H9 (cell line): Measurements from ENCODE around the gene PRPF40A. TPM values are rescaled to one million over a fixed set of nuclear protein-coding genes. Genes with fewer than 3 reads are reported as not detected.

Source experiments
- DNase-seq: peaks from one replicate; pipeline ENCODE4 v3.0.0-alpha.2; 2017
- H2AFZ ChIP-seq: one replicate; pipeline ENCODE4 v1.6.1; 2013; ENCODE audit warnings: mild to moderate bottlenecking, low read length, control low read depth, moderate library complexity
- H2AK5ac ChIP-seq: 2 replicates; pipeline ENCODE4 v1.6.1; 2013; ENCODE audit warnings: low read length, control low read depth, mixed read lengths; ENCODE audit not compliant: insufficient read length
- H2BK120ac ChIP-seq: one replicate; pipeline ENCODE4 v1.6.1; 2013; ENCODE audit warnings: low read depth, mild to moderate bottlenecking, low read length, control low read depth, inconsistent platforms; ENCODE audit not compliant: poor library complexity, severe bottlenecking
- H2BK12ac ChIP-seq: 2 replicates; pipeline ENCODE4 v1.6.1; 2013; ENCODE audit warnings: low read length, control low read depth, mixed read lengths, low read depth; ENCODE audit not compliant: insufficient read length
- H2BK15ac ChIP-seq: 2 replicates; pipeline ENCODE4 v1.6.1; 2013; ENCODE audit warnings: low read depth, low read length, control low read depth
- H2BK20ac ChIP-seq: one replicate; pipeline ENCODE4 v1.6.1; 2013; ENCODE audit warnings: low read depth, mild to moderate bottlenecking, low read length, control low read depth, inconsistent platforms; ENCODE audit not compliant: poor library complexity, severe bottlenecking
- H2BK5ac ChIP-seq: 2 replicates; pipeline ENCODE4 v1.6.1; 2013; ENCODE audit warnings: low read length, control low read depth, mixed read lengths; ENCODE audit not compliant: insufficient read length
- H3K14ac ChIP-seq: 2 replicates; pipeline ENCODE4 v1.6.1; 2013; ENCODE audit warnings: low read length, control low read depth; ENCODE audit not compliant: insufficient read depth
- H3K18ac ChIP-seq: 2 replicates; pipeline ENCODE4 v1.6.1; 2013; ENCODE audit warnings: low read depth, mild to moderate bottlenecking, mixed read lengths, low read length, control low read depth; ENCODE audit not compliant: insufficient read length
- H3K23ac ChIP-seq: 2 replicates; pipeline ENCODE4 v1.6.1; 2013; ENCODE audit warnings: low read length, control low read depth, mixed read lengths, low read depth; ENCODE audit not compliant: insufficient read length
- H3K23me2 ChIP-seq: 2 replicates; pipeline ENCODE4 v1.6.1; 2013; ENCODE audit warnings: low read depth, mild to moderate bottlenecking, mixed read lengths, low read length, control low read depth; ENCODE audit not compliant: insufficient read length, poor library complexity, severe bottlenecking
- H3K27ac ChIP-seq: 2 replicates; pipeline ENCODE4 v1.5.1; 2013; ENCODE audit warnings: low read length, control low read depth, mixed read lengths, low read depth; ENCODE audit not compliant: insufficient read length
- H3K27me3 ChIP-seq: 2 replicates; pipeline ENCODE4 v1.6.1; 2013; ENCODE audit warnings: low read length, control low read depth, inconsistent platforms; ENCODE audit not compliant: insufficient read depth
- H3K4ac ChIP-seq: 2 replicates; pipeline ENCODE4 v1.6.1; 2013; ENCODE audit warnings: low read depth, mild to moderate bottlenecking, control low read depth, inconsistent platforms, low read length, moderate library complexity
- H3K4me1 ChIP-seq: 2 replicates; pipeline ENCODE4 v1.6.1; 2013; ENCODE audit warnings: low read length, control low read depth, inconsistent platforms; ENCODE audit not compliant: insufficient read depth
- H3K4me2 ChIP-seq: 2 replicates; pipeline ENCODE4 v1.6.1; 2013; ENCODE audit warnings: low read length, control low read depth, mixed read lengths; ENCODE audit not compliant: insufficient read length, insufficient read depth
- H3K56ac ChIP-seq: 2 replicates; pipeline ENCODE4 v1.6.1; 2013; ENCODE audit warnings: low read depth, mild to moderate bottlenecking, mixed read lengths, low read length, control low read depth; ENCODE audit not compliant: insufficient read length
- H3K79me1 ChIP-seq: 2 replicates; pipeline ENCODE4 v1.6.1; 2013; ENCODE audit warnings: low read depth, mild to moderate bottlenecking, moderate library complexity, low read length, control low read depth, inconsistent platforms; ENCODE audit not compliant: insufficient read depth, poor library complexity, severe bottlenecking
- H3K79me2 ChIP-seq: 2 replicates; pipeline ENCODE4 v1.6.1; 2013; ENCODE audit warnings: low read length, control low read depth, inconsistent platforms; ENCODE audit not compliant: insufficient read depth
- H3K9ac ChIP-seq: 2 replicates; pipeline ENCODE4 v1.6.1; 2013; ENCODE audit warnings: low read length, control low read depth, mixed read lengths; ENCODE audit not compliant: insufficient read length; ENCODE audit errors: extremely low read depth
- H3K9me3 ChIP-seq: one replicate; pipeline ENCODE4 v1.6.1; 2013; ENCODE audit warnings: low read depth, low read length, inconsistent platforms; ENCODE audit not compliant: control insufficient read depth
- H3T11ph ChIP-seq: one replicate; pipeline ENCODE4 v1.6.1; 2013; ENCODE audit warnings: mild to moderate bottlenecking, low read length, control low read depth, inconsistent platforms
- H4K20me1 ChIP-seq: one replicate; pipeline ENCODE4 v1.6.1; 2013; ENCODE audit not compliant: control insufficient read depth, insufficient read length, insufficient read depth
- H4K5ac ChIP-seq: 2 replicates; pipeline ENCODE4 v1.6.1; 2013; ENCODE audit warnings: low read depth, mild to moderate bottlenecking, mixed read lengths, low read length, control low read depth; ENCODE audit not compliant: insufficient read length
- H4K8ac ChIP-seq: replicated peaks from 2 replicates; pipeline ENCODE4 v1.6.1; 2013; ENCODE audit warnings: low read length, control low read depth, mixed read lengths, low read depth; ENCODE audit not compliant: insufficient read length
- H4K91ac ChIP-seq: 2 replicates; pipeline ENCODE4 v1.6.1; 2013; ENCODE audit warnings: low read depth, mild to moderate bottlenecking, moderate library complexity, mixed read lengths, low read length, control low read depth; ENCODE audit not compliant: insufficient read length
- H3K27ac Mint-ChIP-seq, 3 experiments: 2 replicates in 2 of 3; 3 replicates in 1 of 3; pipeline ENCODE4 v1.8.0; 2020 to 2021; ENCODE audit warnings: mixed read lengths in 3 of 3, mild to moderate bottlenecking in 1 of 3, moderate library complexity in 1 of 3
- H3K27me3 Mint-ChIP-seq: 2 replicates; pipeline ENCODE4 v1.8.0; 2021; ENCODE audit warnings: low read depth, mild to moderate bottlenecking, moderate library complexity, mixed read lengths
- H3K36me3 Mint-ChIP-seq, 3 experiments: 2 replicates in 2 of 3; 3 replicates in 1 of 3; pipeline ENCODE4 v1.8.0; 2020 to 2021; ENCODE audit warnings: low read depth in 3 of 3, mixed read lengths in 3 of 3; ENCODE audit not compliant: insufficient read depth in 1 of 3
- H3K4me1 Mint-ChIP-seq, 2 experiments: 2 replicates each; pipeline ENCODE4 v1.8.0; 2020; ENCODE audit warnings: mixed read lengths in 2 of 2
- H3K4me3 Mint-ChIP-seq, 2 experiments: 2 replicates in 1 of 2; 3 replicates in 1 of 2; pipeline ENCODE4 v1.8.0; 2020 to 2021; ENCODE audit warnings: mild to moderate bottlenecking in 2 of 2, mixed read lengths in 2 of 2, moderate library complexity in 1 of 2
- H3K9me3 Mint-ChIP-seq, 2 experiments: 2 replicates in 1 of 2; 3 replicates in 1 of 2; pipeline ENCODE4 v1.8.0; 2020; ENCODE audit warnings: mild to moderate bottlenecking in 2 of 2, mixed read lengths in 2 of 2, moderate library complexity in 1 of 2
- WGBS: extraction: QIAGEN DNeasy Blood & Tissue Kit; methylation state at CpG from one replicate; pipeline ENCODE4 v1.1.7; 2013; ENCODE audit warnings: missing lambda C conversion rate, low lambda C conversion rate, mixed read lengths; ENCODE audit not compliant: insufficient read length; ENCODE audit errors: extremely low coverage; 5-methylcytosine and 5-hydroxymethylcytosine counted together
- total RNA-seq: library from RNA; stranded (reverse); gene quantifications from 2 replicates; pipeline ENCODE4 v1.2.1, GENCODE V29; 2021
- TF ChIP-seq, protein P1 (sequence below): fragments of 200-600 bp; sonication (generic); conservative IDR thresholded peaks from 3 replicates; pipeline ENCODE4 v1.8.0; 2021; ENCODE audit warnings: antibody characterized with exemption, mild to moderate bottlenecking

Gene PRPF40A
- total RNA-seq, 1 experiment from 2014 or later, result 158 TPM

DNA sequence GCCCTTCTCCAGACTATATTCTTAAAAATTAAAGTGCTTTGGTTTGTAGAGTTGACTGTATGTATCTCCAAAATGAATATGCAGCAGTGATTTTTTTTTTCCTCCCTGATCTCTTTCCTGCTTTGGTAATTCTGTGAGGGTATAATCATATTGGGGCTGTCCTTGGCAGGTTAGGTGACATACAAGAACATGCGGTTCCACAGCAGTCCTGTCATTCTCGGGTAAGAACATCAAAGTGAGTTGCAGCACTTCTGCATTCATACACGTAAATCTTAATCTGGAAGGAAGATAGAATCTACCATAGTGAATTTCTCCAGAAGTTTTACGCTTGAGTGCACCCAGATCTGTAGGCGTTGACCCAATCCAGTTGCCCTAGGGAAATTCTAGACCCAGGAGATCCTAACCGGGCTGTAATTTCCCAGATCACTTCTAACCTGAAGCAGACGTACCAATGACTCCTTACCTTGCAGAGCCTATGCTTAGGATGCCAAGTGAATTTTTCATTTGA, 109.4 kb downstream of the PRPF40A start:
- H4K5ac ChIP-seq, result no peak overlapping the region
- H3K14ac ChIP-seq, result no peak overlapping the region
- H3K4me1 Mint-ChIP-seq, result peaks cover 0 to 1% of the 10 kb centered on the region in 2 experiments; a peak in 1 of 4 replicates
- no peak overlapping the region for H2BK120ac ChIP-seq
- H3K79me2 ChIP-seq, result no peaks in the 10 kb centered on the region
- no peak overlapping the region for H3K27ac ChIP-seq
- no peaks in the 10 kb centered on the region for H3K27me3 Mint-ChIP-seq
- no peak overlapping the region for H2AFZ ChIP-seq
- peaks cover 4 to 19% (median 13%) of the 10 kb centered on the region in 3 experiments; a peak in 5 of 7 replicates for H3K36me3 Mint-ChIP-seq
- H2BK12ac ChIP-seq, result no peak overlapping the region
- H3K4me3 Mint-ChIP-seq, result no peak overlapping the region
- H2BK15ac ChIP-seq, result no peak overlapping the region
- H3K56ac ChIP-seq, result no peak overlapping the region
- H3K4me2 ChIP-seq, result no peak overlapping the region
- no peak for DNase-seq
- H3K9me3 Mint-ChIP-seq, result no peaks in the 10 kb centered on the region
- no peaks in the 10 kb centered on the region for H3K4me1 ChIP-seq
- TF ChIP-seq, protein P1, sequence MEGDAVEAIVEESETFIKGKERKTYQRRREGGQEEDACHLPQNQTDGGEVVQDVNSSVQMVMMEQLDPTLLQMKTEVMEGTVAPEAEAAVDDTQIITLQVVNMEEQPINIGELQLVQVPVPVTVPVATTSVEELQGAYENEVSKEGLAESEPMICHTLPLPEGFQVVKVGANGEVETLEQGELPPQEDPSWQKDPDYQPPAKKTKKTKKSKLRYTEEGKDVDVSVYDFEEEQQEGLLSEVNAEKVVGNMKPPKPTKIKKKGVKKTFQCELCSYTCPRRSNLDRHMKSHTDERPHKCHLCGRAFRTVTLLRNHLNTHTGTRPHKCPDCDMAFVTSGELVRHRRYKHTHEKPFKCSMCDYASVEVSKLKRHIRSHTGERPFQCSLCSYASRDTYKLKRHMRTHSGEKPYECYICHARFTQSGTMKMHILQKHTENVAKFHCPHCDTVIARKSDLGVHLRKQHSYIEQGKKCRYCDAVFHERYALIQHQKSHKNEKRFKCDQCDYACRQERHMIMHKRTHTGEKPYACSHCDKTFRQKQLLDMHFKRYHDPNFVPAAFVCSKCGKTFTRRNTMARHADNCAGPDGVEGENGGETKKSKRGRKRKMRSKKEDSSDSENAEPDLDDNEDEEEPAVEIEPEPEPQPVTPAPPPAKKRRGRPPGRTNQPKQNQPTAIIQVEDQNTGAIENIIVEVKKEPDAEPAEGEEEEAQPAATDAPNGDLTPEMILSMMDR, result no peak
- H3T11ph ChIP-seq, result no peak overlapping the region
- H3K23me2 ChIP-seq, result no peaks in the 10 kb centered on the region
- no peak overlapping the region for H2BK5ac ChIP-seq
- H4K8ac ChIP-seq, result no peak overlapping the region
- no peak overlapping the region for H4K91ac ChIP-seq
- no peaks in the 10 kb centered on the region for H3K27me3 ChIP-seq
- no peaks in the 10 kb centered on the region for H4K20me1 ChIP-seq
- no peak overlapping the region for H3K18ac ChIP-seq
- H2AK5ac ChIP-seq, result no peak overlapping the region
- WGBS, result no CpG with 5 or more reads among the region's 7 CpGs
- H2BK20ac ChIP-seq, result no peak overlapping the region
- H3K9ac ChIP-seq, result no peak overlapping the region
- H3K4ac ChIP-seq, result no peak overlapping the region
- no peak overlapping the region for H3K23ac ChIP-seq
- no peaks in the 10 kb centered on the region for H3K9me3 ChIP-seq
- no peak overlapping the region; a peak in 1 of 7 replicates for H3K27ac Mint-ChIP-seq
- no peaks in the 10 kb centered on the region for H3K79me1 ChIP-seq
